Measurements from ENCODE around the gene ZFYVE21.

The ZFYVE21 gene

GRCh38 chr14:103693515-103693914 is 22.1 kb upstream of the ZFYVE21 start:
- Histone ChIP-seq H3K27me3 (no peaks in the 10 kb centered on the region), H3K9me3 (no peaks in the 10 kb centered on the region), H3K4me3 (ENCODE audit: low read depth in 1 of 2, low read length in 1 of 2) (no peak overlapping the region), H3K4me1 (ENCODE audit: control insufficient read depth in 1 of 2, insufficient read depth in 1 of 2, low read depth in 1 of 2, low read length in 1 of 2) (no peaks in the 10 kb centered on the region), H3K27ac (no peak overlapping the region), H3K36me3 (peaks cover 89% of the 10 kb centered on the region)
- TF ChIP-seq CTCF (IDR thresholded peaks at IDR 0.05) = no peak

DNA sequence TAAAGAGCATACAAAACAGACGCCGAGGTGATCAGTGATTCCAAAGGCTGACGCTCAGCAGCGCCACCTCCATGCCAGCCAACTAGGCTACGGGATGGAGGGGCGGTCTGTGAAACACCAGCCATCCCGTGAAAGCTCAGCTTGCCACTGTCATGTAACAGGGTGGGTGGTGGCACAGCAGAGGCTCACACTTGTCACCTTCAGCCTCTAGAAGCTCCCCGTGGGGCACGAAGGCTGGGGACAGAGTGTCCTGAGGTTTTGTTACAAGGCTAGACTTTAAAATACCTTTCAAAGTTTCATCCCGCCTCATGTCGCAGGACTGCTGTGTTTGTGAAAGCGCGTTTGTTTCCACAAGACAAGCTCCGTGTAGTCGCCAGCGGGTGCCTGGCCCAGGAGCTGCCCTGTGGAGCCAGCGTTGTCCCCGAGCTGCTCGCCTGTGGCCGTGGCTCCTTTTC is 21.0 kb upstream of the ZFYVE21 start:
- H3K36me3 ChIP-seq = peaks cover 89% of the 10 kb centered on the region
- H3K4me1 ChIP-seq (ENCODE audit: control insufficient read depth in 1 of 2, insufficient read depth in 1 of 2, low read depth in 1 of 2, low read length in 1 of 2) = no peaks in the 10 kb centered on the region
- H3K27ac ChIP-seq = no peak overlapping the region
- no peak for TF ChIP-seq CTCF (IDR thresholded peaks at IDR 0.05)
- H3K27me3 ChIP-seq = no peaks in the 10 kb centered on the region
- no peak overlapping the region for H3K4me3 ChIP-seq (ENCODE audit: low read depth in 1 of 2, low read length in 1 of 2)
- H3K9me3 ChIP-seq = no peaks in the 10 kb centered on the region

- TF ChIP-seq CTCF (IDR thresholded peaks at IDR 0.05) = no peak
- H3K27me3 ChIP-seq = no peaks in the 10 kb centered on the region
- no peaks in the 10 kb centered on the region for H3K4me1 ChIP-seq (ENCODE audit: control insufficient read depth in 1 of 2, insufficient read depth in 1 of 2, low read depth in 1 of 2, low read length in 1 of 2)
- H3K4me3 ChIP-seq (ENCODE audit: low read depth in 1 of 2, low read length in 1 of 2) = no peak overlapping the region
- no peaks in the 10 kb centered on the region for H3K9me3 ChIP-seq
- peaks cover 89% of the 10 kb centered on the region for H3K36me3 ChIP-seq
- no peak overlapping the region for H3K27ac ChIP-seq
Measured at GRCh38 chr14:103695296-103696069, 20.1 kb upstream of the ZFYVE21 start.

GRCh38 chr14:103696070-103696402 is 19.6 kb upstream of the ZFYVE21 start:
- TF ChIP-seq CTCF (IDR thresholded peaks at IDR 0.05) = no peak
- Histone ChIP-seq H3K4me3 (ENCODE audit: low read depth in 1 of 2, low read length in 1 of 2) (no peak overlapping the region), H3K36me3 (peaks cover 91% of the 10 kb centered on the region), H3K4me1 (ENCODE audit: control insufficient read depth in 1 of 2, insufficient read depth in 1 of 2, low read depth in 1 of 2, low read length in 1 of 2) (no peaks in the 10 kb centered on the region), H3K27me3 (no peaks in the 10 kb centered on the region), H3K27ac (no peak overlapping the region), H3K9me3 (no peaks in the 10 kb centered on the region)

GRCh38 chr14:103696466-103697071 is 19.0 kb upstream of the ZFYVE21 start:
- Histone ChIP-seq H3K4me1 (ENCODE audit: control insufficient read depth in 1 of 2, insufficient read depth in 1 of 2, low read depth in 1 of 2, low read length in 1 of 2) (no peaks in the 10 kb centered on the region), H3K27ac (no peak overlapping the region), H3K4me3 (ENCODE audit: low read depth in 1 of 2, low read length in 1 of 2) (no peak overlapping the region)

More at GRCh38 chr14:103696466-103697071, 19.0 kb upstream of the ZFYVE21 start:
- TF ChIP-seq CTCF (IDR thresholded peaks at IDR 0.05) = no peak
- Histone ChIP-seq H3K27me3 (no peaks in the 10 kb centered on the region), H3K9me3 (no peaks in the 10 kb centered on the region), H3K36me3 (peaks cover 96% of the 10 kb centered on the region)
